GM12892 (cell line): ENCODE results near the gene KCNG3.

Source experiments
- DNase-seq: peaks from one replicate; pipeline ENCODE4 v3.0.0; 2011; ENCODE audit not compliant: insufficient read length
- FAIRE-seq: peaks from 2 replicates; lab custom pipeline; 2011; peaks lifted over from hg19 to GRCh38; lab: Jason Lieb, UNC
- POLR2A ChIP-seq: IDR thresholded peaks from 2 replicates; pipeline ENCODE4 v1.6.1; 2011; ENCODE audit warnings: low read depth, low read length, control low read depth
- POLR2AphosphoS5 ChIP-seq: IDR thresholded peaks from 2 replicates; pipeline ENCODE4 v1.6.1; 2011; ENCODE audit warnings: low read depth, low read length, control low read depth
- TAF1 ChIP-seq: IDR thresholded peaks from 2 replicates; pipeline ENCODE4 v1.6.1; 2011; ENCODE audit warnings: low read depth, mild to moderate bottlenecking, control low read depth, low read length, borderline replicate concordance

KCNG3 gene

DNA sequence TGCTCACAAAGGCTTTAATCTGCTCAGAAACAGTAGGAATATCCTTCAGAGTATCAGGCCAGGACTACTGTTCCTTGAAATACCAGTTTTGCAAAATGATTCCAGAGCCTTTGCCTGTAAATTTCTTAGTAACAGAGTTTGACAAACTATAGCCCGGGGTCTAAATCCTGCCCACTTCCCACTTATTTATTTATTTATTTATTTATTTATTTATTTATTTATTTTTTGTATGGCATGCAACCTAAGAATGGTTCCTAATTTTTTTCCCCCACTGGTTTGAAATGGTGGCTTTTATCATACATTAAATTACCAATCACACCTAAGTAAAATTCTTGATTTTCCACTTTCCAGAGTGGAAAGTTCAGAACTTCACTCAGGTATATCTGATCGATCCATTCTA, 45.6 kb downstream of the KCNG3 start:
- TF ChIP-seq POLR2AphosphoS5, result no peak
- no peak for TF ChIP-seq TAF1
- TF ChIP-seq POLR2A, result no peak
- FAIRE-seq, result no peak
- DNase-seq, result no peak

GRCh38 chr2:42446503-42447271, 47.1 kb downstream of the KCNG3 start:
- DNase-seq (no peak), FAIRE-seq (no peak)
- TF ChIP-seq POLR2AphosphoS5 (no peak), TAF1 (no peak), POLR2A (no peak)

- FAIRE-seq (no peak), DNase-seq (no peak)
These were observed 49.9 kb downstream of the KCNG3 start for GRCh38 chr2:42443718-42444399.

GRCh38 chr2:42442774-42443173, 51.0 kb downstream of the KCNG3 start:
- TF ChIP-seq POLR2A (no peak), POLR2AphosphoS5 (no peak), TAF1 (no peak)
- FAIRE-seq (no peak), DNase-seq (no peak)

More at GRCh38 chr2:42443718-42444399, 49.9 kb downstream of the KCNG3 start:
- TF ChIP-seq TAF1, result no peak
- no peak for TF ChIP-seq POLR2A
- TF ChIP-seq POLR2AphosphoS5, result no peak

GRCh38 chr2:42438685-42439084, 55.1 kb downstream of the KCNG3 start:
- no peak for FAIRE-seq
- TF ChIP-seq POLR2AphosphoS5 (no peak), TAF1 (no peak), POLR2A (no peak)
- DNase-seq, result no peak

- DNase-seq (no peak), FAIRE-seq (no peak)
- TF ChIP-seq POLR2AphosphoS5 (no peak), TAF1 (no peak), POLR2A (no peak)
These were observed 57.4 kb downstream of the KCNG3 start for GRCh38 chr2:42436370-42436769.

GRCh38 chr2:42435628-42436027, 58.2 kb downstream of the KCNG3 start:
- TF ChIP-seq POLR2A (no peak), TAF1 (no peak), POLR2AphosphoS5 (no peak)
- no peak for FAIRE-seq
- no peak for DNase-seq

DNA sequence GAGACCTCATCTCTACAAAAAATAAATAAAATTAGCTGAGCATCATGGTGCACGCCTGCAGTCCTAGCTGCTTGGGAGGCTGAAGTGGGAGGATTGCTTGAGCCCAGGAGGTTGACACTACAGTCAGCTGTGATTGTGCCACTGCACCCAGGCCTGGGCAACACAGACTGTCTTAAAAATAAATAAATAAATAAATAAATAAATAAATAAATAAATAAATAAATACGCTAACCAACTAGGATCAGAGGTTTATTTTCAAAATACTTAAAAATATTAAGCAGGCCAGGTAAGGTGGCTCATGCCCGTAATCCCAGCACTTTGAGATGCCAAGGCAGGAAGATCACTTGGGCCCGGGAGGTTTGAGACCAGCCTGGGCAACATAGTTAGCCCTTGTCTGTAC, 63.6 kb downstream of the KCNG3 start:
- no peak for DNase-seq
- FAIRE-seq, result no peak
- TF ChIP-seq POLR2AphosphoS5 (no peak), TAF1 (no peak), POLR2A (no peak)

DNA sequence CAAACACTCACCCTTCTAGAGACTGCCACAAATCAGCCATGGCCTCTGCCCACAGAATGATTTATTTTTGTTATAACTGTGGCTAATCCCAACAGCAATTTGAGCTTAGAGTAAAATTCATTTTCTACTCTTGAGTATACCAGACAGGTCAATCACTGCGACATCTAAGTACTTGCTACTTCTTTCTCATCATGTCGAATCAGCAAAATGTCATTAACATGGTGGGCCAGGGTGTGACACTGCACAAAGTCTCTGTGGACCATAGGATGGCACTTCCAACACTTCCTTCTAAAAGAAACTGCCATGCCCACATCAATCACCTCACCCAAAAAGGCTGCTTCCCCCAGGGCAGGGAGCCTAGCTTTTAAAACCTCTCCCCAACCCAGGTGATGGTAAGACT, 64.4 kb downstream of the KCNG3 start:
- no peak for DNase-seq
- FAIRE-seq, result no peak
- TF ChIP-seq POLR2AphosphoS5 (no peak), TAF1 (no peak), POLR2A (no peak)

DNA sequence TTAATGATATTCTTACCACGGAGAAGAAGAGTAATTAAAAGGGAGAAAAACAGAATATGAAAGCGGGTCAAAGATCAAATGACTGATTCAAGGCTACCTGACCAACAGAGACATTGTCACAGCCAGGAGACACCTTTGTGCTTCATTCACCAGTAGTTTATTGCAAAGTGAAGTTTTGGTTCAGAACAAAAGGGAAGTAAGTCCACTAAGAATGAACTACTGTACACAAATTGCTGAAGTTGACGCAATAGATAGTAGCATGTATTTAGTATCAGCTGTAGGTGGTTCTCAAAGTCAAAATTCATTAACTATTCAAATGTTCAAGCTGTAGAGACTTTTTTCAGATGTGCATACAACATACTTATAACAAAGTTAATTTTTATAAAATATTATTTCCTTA, 68.1 kb downstream of the KCNG3 start:
- no peak for FAIRE-seq
- TF ChIP-seq POLR2AphosphoS5, result no peak
- no peak for DNase-seq

DNA sequence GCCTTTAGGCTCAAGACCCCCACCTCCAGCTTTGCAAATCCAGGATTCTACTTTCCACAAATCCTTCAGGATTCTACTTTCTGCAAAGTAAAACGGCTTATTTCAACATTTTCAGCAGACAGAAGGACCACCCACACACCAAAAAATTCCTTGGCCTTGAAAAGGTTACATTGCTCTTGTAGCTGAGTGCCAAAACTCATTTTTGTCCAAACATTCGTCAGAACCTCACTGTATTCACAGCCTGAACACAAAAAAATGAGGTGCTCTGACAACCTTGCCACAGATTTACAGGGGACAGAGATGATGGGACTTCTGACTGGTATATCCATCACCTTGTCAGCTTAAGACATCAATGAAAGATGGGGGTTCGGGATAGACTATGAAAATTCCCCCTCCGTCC, 69.7 kb downstream of the KCNG3 start:
- TF ChIP-seq TAF1, result no peak
- no peak for TF ChIP-seq POLR2AphosphoS5
- no peak for TF ChIP-seq POLR2A
- FAIRE-seq (no peak), DNase-seq (no peak)

- no peak for TF ChIP-seq POLR2A
- TF ChIP-seq POLR2AphosphoS5, result no peak
- no peak for TF ChIP-seq TAF1
- FAIRE-seq, result no peak
- DNase-seq, result no peak
These were observed 72.1 kb downstream of the KCNG3 start for GRCh38 chr2:42421601-42422239.

- FAIRE-seq, result no peak
- TF ChIP-seq POLR2A (no peak), TAF1 (no peak), POLR2AphosphoS5 (no peak)
- no peak for DNase-seq
These were observed 72.7 kb downstream of the KCNG3 start for GRCh38 chr2:42421157-42421485.
